HUES48 (cell line): ENCODE data around the gene TMEM198.

Experiments used
- H3K27ac ChIP-seq: one replicate; pipeline ENCODE4 v1.7.0; 2013; ENCODE audit warnings: low read depth, low read length, inconsistent platforms
- H3K27me3 ChIP-seq: 2 replicates; pipeline ENCODE4 v1.6.1; 2013; ENCODE audit warnings: mild to moderate bottlenecking, low read length; ENCODE audit not compliant: control insufficient read depth, insufficient read depth
- H3K36me3 ChIP-seq: 2 replicates; pipeline ENCODE4 v1.6.1; 2013; ENCODE audit warnings: low read length; ENCODE audit not compliant: control insufficient read depth, insufficient read depth
- H3K4me1 ChIP-seq: 2 replicates; pipeline ENCODE4 v1.6.1; 2013; ENCODE audit warnings: mild to moderate bottlenecking, low read length; ENCODE audit not compliant: control insufficient read depth, insufficient read depth
- H3K4me3 ChIP-seq: 2 replicates; pipeline ENCODE4 v1.5.1; 2013; ENCODE audit warnings: mild to moderate bottlenecking, low read depth, low read length
- H3K9ac ChIP-seq: 2 replicates; pipeline ENCODE4 v1.6.1; 2013; ENCODE audit warnings: mild to moderate bottlenecking, low read depth, low read length, moderate library complexity
- H3K9me3 ChIP-seq: 2 replicates; pipeline ENCODE4 v1.6.1; 2013; ENCODE audit warnings: low read length; ENCODE audit not compliant: control insufficient read depth, insufficient read depth

TMEM198 gene

DNA sequence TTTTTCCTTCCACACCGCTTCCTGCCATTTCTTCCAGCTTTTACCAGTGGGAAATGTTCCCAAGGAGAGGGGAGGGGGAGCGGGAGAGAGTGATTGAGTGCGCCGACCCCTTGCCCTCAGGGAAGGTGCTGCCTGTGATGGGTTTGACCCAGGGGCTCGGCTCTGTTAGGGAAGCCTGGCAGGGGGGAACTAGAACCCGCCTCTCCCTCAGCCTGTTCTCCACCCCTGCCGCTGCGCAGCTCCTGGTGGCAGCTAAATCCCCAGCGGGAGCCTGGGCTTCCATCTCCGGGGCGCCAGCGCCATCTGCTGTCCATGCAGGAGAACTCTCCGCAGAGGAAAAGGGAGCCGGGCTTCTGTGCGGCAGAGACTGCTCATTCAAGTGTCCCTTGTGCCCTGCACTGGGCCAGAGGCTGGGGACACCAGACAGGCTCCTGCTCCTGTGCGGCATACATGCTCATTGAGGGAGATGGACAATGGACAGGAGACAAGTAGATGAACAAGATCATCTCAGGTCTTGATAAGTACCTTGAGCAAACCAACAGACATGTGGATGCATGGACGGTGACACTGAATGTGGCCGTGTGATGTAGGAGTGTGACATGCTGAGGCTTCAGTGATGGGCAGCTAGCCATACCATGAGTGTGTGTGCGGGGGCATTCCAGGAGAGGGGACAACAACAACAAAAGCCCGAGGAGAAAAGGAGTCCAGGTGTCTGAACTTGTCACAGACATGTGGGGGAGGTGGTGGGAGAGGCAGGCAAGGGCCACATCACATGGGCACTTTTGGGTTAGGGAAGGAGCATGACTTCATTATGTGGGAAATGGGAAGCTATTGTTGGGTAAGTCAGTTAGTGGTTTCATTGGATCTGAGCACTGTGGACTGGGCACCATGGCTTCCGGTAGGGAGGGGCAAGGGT lies 13.5 kb upstream of the TMEM198 start:
- Histone ChIP-seq H3K4me3 (peak overlapping the region; percentile 52), H3K9ac (no peak overlapping the region), H3K4me1 (no peaks in the 10 kb centered on the region; the same call in 1 of the 2 replicates), H3K36me3 (no peaks in the 10 kb centered on the region), H3K9me3 (no peaks in the 10 kb centered on the region), H3K27me3 (peaks cover 35% of the 10 kb centered on the region), H3K27ac (no peak overlapping the region)

DNA sequence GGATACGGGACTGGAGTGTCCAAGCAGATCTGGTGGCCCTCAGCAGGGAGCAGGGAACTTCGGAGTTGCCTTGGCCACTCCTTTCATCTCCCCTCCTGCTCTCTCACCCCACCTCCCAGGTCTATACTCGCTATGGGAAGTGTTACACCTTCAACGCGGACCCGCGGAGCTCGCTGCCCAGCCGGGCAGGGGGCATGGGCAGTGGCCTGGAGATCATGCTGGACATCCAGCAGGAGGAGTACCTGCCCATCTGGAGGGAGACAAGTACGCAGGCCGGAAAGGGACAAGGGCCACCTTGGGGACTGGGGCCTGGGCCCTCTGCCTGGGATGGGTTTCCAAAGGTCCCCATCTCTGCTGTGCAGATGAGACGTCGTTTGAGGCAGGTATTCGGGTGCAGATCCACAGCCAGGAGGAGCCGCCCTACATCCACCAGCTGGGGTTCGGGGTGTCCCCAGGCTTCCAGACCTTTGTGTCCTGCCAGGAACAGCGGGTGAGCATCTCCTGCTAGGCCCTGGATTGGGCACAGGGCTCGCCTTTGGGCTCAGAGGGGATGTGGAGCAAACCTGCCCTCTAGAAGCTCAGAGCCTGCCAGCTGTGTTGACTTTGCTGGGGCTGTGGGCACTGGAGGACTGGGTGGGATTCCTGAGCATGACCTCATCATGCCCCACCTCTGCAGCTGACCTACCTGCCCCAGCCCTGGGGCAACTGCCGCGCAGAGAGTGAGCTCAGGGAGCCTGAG lies 12.0 kb upstream of the TMEM198 start:
- peaks cover 33% of the 10 kb centered on the region for H3K27me3 ChIP-seq
- 0 out of 2 replicates have a peak, but pooled peaks cover under 1% of the 10 kb centered on the region for H3K4me1 ChIP-seq
- no peaks in the 10 kb centered on the region for H3K9me3 ChIP-seq
- no peaks in the 10 kb centered on the region for H3K36me3 ChIP-seq
- no peak overlapping the region for H3K27ac ChIP-seq
- no peak overlapping the region for H3K4me3 ChIP-seq
- no peak overlapping the region for H3K9ac ChIP-seq

GRCh38 chr2:219532378-219532649 lies 11.5 kb upstream of the TMEM198 start:
- no peaks in the 10 kb centered on the region for H3K36me3 ChIP-seq
- H3K27me3 ChIP-seq: peaks cover 28% of the 10 kb centered on the region
- no peaks in the 10 kb centered on the region for H3K9me3 ChIP-seq

GRCh38 chr2:219533930-219534661 lies 9.7 kb upstream of the TMEM198 start:
- Histone ChIP-seq H3K4me3 (no peak overlapping the region), H3K27me3 (peaks cover 15% of the 10 kb centered on the region), H3K9ac (no peak overlapping the region), H3K36me3 (peaks cover 6% of the 10 kb centered on the region), H3K27ac (no peak overlapping the region), H3K4me1 (peaks cover 22% of the 10 kb centered on the region), H3K9me3 (no peaks in the 10 kb centered on the region)

More at GRCh38 chr2:219532378-219532649, 11.5 kb upstream of the TMEM198 start:
- H3K4me3 ChIP-seq: no peak overlapping the region
- H3K4me1 ChIP-seq: peaks cover 5% of the 10 kb centered on the region; the same call in 1 of the 2 replicates
- H3K27ac ChIP-seq: no peak overlapping the region
- no peak overlapping the region for H3K9ac ChIP-seq

- H3K4me1 ChIP-seq: peaks cover 22% of the 10 kb centered on the region
- H3K9me3 ChIP-seq: no peaks in the 10 kb centered on the region
- H3K36me3 ChIP-seq: peaks cover 29% of the 10 kb centered on the region
- no peak overlapping the region for H3K4me3 ChIP-seq
- H3K27me3 ChIP-seq: no peaks in the 10 kb centered on the region
- H3K27ac ChIP-seq: no peak overlapping the region
- H3K9ac ChIP-seq: no peak overlapping the region
Measured at GRCh38 chr2:219536425-219536824, 7.4 kb upstream of the TMEM198 start.

DNA sequence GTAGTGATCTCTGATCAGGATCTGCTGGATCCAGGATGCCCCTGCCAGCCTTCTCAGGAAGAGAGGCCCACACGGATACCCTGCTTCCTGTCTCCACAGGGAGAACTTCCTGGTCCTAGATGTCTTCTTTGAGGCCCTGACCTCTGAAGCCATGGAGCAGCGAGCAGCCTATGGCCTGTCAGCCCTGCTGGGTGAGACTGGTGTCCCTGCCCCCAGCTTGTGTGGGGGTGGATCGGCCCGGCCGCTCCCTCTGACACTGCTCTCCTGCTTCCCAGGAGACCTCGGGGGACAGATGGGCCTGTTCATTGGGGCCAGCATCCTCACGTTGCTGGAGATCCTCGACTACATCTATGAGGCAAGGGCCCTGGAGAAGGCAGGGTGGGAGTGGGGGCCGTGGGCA lies 6.9 kb upstream of the TMEM198 start:
- H3K4me1 ChIP-seq: peaks cover 22% of the 10 kb centered on the region
- H3K27me3 ChIP-seq: no peaks in the 10 kb centered on the region
- H3K27ac ChIP-seq: no peak overlapping the region
- H3K4me3 ChIP-seq: no peak overlapping the region
- no peak overlapping the region; the same call in 1 of the 2 replicates for H3K9ac ChIP-seq
- no peaks in the 10 kb centered on the region for H3K9me3 ChIP-seq
- peaks cover 29% of the 10 kb centered on the region for H3K36me3 ChIP-seq

DNA sequence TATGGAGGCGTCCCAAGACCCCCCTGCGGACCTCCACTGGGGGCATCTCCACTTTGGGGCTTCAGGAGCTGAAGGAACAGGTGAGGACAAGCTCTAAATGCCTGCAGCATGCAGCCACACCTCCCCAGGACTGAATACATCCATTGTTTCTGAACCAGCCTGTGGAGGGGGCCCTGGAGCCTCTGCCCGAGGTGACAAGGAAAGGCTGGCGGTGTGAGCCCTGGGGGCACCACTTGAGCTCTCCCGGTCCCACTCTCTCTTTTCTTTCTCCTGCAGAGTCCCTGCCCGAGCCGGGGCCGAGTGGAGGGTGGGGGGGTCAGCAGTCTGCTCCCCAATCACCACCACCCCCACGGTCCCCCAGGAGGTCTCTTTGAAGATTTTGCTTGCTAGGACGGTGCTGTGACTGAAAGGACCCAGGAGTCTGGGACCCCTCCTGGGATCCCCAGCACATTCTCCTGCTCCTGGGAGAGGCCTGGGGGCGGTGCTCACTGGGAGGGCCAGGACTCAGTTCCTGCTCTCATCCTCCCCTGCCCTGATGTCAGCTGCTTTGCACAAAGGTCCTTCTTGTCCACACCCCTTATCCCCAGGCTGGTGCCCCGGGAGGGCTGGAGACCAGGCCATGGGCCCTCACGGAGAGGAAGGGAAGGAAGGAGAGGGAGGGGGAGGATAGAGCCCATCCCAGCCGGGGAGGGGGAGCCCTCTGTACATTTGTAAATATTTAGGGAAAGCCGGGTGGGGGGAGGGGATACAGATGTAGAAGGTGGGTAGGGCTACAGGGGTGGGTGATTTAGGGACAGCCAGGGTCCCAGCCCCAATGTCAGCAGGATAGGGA lies 6.0 kb upstream of the TMEM198 start:
- peak overlapping the region; percentile 37 for H3K27ac ChIP-seq
- H3K36me3 ChIP-seq: peaks cover 29% of the 10 kb centered on the region
- H3K9ac ChIP-seq: no peak overlapping the region

GRCh38 chr2:219538504-219538951 lies 5.3 kb upstream of the TMEM198 start:
- Histone ChIP-seq H3K27ac (peak overlapping the region; percentile 37), H3K9me3 (no peaks in the 10 kb centered on the region), H3K9ac (no peak overlapping the region), H3K4me1 (peaks cover 29% of the 10 kb centered on the region), H3K27me3 (peaks cover 6% of the 10 kb centered on the region; the same call in 1 of the 2 replicates), H3K36me3 (peaks cover 29% of the 10 kb centered on the region), H3K4me3 (no peak overlapping the region)

More for the DNA sequence above, 6.0 kb upstream of the TMEM198 start:
- Histone ChIP-seq H3K4me3 (no peak overlapping the region), H3K4me1 (peaks cover 29% of the 10 kb centered on the region), H3K9me3 (no peaks in the 10 kb centered on the region), H3K27me3 (peaks cover 6% of the 10 kb centered on the region; the same call in 1 of the 2 replicates)

- no peak overlapping the region for H3K4me3 ChIP-seq
- peaks cover 29% of the 10 kb centered on the region for H3K36me3 ChIP-seq
- peaks cover 6% of the 10 kb centered on the region; the same call in 1 of the 2 replicates for H3K27me3 ChIP-seq
- peaks cover 29% of the 10 kb centered on the region for H3K4me1 ChIP-seq
- H3K9me3 ChIP-seq: no peaks in the 10 kb centered on the region
- no peak overlapping the region for H3K9ac ChIP-seq
- peak overlapping the region; percentile 37 for H3K27ac ChIP-seq
Measured at GRCh38 chr2:219538956-219539788, 4.7 kb upstream of the TMEM198 start.
